Fibroblast of skin of right biceps (primary cell): ENCODE results near the gene ATXN3.
A peak's percentile ranks its signal among the peaks of the same experiment; 100 is the strongest.
"Not testable (repeated sequence)": the region's sequence is repeated elsewhere in the genome, so short reads cannot be mapped to it uniquely, and the experiment has no call there.

Experiments
- DNase-seq: peaks from one replicate; pipeline ENCODE4 v3.0.0-alpha.2; 2013

ATXN3 gene

DNA sequence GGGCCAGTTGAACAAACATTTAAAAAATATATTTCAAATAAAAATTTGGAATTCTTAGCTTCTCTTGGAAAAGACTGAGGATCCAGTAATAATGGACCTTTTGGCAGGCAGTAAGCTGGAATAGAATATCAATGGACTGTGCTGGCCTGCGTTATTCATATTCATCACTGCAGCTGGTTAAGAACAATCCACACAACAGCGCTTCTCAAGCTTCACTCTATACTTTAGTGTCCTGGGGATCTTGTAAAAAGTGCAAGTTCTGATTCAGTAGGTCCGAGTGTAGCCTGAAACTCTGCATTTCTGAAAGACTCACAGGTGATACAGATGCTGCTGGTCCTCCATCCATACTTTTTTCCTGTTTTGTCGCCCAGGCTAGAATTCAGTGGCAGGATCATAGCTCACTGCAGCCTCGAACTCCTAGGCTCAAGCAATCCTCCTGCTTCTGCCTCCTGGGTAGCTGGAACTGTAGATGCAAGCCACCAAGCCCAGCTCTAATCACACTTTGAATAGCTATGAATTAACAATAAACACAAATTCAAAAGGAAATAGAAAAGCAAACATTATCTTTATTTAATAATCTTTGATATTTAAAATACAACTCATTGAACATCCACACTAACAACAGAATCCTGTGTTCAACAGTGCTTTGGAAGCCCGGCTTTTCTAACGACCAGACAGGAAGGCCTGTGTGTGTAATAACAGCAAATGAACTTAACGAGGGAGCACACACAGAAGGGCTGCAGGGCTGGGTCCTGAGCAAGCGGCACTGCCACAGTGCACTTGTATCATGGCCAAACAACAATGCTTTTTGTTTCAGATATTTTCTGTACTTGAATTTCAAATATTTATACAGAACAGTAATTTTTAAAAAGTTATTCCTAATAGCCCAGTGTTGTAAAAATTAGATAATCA, 48.1 kb downstream of the ATXN3 start:
- DNase-seq = no peak

DNA sequence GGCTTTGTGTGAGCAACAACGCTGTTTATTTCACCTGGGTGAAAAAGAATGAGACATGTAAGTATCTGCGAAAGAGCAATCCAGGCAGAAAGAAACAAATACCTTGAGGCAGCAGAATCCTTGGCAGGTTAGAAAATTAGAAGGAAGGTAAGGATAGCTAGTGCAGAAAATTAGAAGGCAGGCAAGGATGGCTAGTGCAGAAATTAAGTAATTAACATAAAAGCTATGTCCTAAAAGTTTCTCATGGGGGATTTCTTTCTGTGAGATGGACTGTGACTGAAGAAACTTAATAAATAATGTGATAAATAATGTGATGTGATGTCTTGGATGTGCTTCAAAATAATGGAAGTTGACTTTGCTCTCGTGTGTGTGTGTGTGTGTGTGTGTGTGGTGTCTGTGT, 56.6 kb downstream of the ATXN3 start:
- no peak for DNase-seq

DNA sequence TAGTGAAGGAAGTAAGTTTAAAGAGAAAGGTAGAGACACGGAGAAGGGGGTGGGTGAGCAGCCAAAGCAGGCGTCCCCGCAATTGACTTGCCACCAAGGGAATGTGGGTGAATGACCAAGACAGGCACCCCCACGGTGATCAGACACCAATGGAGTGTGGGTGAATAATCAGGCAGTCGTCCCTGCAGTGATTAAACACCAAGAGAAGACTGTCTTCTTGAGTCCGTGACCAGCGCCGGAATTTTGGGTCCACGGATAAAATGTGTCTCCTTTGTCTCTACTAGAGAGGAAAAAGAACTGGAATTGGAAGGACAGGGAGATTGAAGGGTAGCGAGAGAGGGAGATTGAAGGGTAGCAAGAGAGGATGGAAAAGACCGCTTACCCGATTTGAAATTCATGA, 57.2 kb downstream of the ATXN3 start:
- not testable (repeated sequence) for DNase-seq

DNA sequence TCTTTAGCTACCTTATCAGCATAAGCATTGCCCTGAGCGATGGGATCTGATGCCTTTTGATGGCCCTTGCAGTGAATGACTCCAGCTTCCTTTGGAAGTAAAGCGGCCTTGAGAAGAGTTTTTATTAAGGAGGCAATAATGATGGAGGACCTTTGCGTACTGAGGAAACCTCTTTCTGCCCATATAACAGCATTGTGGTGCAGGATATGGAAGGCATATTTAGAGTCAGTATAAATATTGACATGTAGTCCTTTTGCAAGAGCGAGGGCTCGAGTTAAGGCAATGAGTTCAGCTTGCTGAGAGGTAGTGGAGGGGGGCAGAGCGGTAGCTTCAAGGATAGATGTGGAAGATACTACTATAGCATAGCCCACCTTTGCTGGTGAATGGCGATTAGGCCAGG, 60.5 kb downstream of the ATXN3 start:
- DNase-seq = not testable (repeated sequence)

DNA sequence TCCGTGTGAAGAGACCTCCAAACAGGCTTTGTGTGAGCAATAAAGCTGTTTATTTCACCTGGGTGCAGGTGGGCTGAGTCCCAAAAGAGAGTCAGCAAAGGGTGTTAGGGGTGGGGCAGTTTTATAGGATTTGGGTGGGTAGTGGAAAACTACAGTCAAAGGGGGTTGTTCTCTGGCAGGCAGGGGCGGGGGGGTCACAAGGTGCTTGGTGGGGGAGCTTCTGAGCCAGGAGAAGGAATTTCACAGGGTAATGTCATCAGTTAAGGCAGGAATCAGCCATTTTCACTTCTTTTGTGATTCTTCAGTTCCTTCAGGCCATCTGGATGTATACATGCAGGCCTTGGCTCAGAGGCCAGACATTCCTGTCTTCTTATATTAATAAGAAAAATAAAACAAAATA, 64.6 kb downstream of the ATXN3 start:
- DNase-seq = not testable (repeated sequence)

DNA sequence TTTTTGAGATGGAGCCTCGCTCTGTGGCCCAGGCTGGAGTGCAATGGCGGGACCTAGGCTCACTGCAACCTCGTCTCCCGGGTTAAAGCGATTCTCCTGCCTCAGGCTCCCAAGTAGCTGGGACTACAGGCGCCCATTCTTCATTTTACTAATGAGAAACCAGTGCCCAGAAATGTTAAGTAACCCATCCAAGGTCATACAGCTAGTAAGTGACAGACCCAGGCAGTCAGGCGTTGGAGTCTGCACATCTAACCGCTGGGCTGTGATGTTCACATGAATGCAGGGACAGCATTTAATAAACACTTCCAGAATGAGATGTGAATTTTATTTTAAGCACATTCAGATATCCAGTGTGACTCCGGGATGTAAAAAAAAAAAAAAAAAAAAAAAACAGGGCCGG, 65.2 kb downstream of the ATXN3 start:
- no peak for DNase-seq

DNA sequence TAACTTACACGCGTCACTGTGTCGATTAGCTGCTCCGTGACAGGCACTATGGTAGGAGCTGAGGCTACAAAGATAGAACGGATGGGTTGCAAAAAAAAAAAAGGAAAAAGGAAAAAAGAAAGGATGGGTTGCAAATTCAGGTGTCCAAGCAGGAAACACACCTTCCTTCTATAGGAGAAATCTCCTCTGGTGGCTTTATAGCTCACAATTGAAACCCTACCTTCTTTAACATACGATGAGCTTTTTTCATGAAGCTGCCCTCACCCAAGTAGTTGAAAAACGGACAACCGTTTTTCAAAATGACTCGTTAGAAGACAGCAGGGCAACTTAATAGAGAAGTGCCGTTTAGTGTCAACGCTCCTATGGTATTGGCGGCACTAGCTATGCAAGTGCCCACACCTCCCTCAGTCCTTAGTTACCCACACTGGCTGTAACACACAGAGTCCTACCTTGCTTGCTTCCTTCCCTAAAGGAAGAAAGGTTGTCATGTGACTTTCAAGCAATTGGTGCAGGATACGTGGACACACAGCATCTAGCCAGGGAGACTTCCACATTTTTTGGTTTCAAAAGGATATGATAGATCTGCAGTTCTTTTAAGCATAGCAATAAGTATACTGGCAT, 65.8 kb downstream of the ATXN3 start:
- DNase-seq = peak; percentile 29

DNA sequence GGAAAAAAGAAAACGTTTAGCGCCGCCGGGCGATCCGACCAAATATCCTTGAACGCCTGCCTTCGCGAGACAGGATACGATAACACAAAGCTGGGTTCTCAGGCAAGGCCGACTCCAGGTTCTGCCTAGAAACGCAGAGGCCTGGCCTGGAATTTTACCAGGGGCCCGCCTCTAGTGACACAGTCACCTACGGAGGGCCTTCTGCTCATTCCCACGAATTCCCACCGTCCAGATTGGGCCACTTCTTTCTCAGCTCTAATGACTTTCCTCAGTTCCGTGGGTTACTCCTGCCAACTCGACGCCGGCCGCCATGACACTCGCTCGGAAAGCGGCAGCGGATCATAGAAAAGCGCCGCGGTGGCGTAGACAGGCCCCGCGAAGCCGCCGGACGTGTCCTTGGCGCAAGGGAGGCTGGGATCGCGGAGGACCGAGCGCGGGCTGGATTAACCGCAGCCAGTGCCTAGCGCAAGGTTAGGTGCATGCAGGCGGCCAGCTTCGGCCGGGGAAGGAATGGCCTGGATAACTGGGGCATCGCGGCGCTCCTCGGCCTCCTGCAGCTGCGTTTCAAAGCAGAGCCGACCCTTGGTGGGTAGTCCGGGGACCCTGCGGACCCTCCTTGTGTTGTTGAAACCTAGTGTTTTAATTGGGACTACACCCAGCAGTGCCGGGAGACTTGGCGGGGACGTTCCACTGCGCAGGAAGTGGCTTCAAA, 66.5 kb downstream of the ATXN3 start, which contains the start of gene TRIP11:
TRIP11 (minus strand) TSS at position 341 of the 712 bp plus-strand sequence. CDS start 374 bp downstream, outside the sequence.
- peak; percentile 93 for DNase-seq

DNA sequence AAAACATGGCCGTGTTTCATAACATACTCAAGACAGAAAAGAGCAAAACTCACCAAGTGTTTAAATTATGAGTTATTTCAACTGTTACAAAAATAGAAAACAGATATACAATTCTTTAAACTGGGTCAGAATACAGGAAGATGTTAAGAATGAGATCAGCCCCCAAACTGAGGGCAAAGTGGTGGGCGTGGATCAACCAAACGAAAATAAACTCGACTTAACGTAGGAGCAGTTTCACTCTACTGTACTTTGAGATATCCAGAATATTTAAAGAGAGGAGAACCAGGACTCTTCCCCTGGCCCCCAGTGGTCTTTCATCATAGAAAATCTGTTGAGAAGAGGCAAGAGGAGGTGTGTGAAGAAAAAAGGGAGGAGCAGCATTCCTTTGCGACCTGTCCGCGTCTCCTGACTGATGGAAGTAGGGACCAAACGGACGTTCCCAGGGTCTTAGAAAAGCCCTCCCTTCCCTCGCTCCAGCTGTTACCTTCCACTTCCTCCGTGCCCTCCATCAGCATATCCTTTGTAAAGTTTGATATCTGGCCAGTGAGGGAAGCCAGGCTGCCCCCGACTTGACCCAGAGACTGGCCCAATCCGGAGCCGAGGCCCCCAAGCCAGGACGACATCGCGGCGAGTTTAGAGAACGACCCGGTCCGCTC, 67.2 kb downstream of the ATXN3 start:
- DNase-seq = peak; percentile 78

DNA sequence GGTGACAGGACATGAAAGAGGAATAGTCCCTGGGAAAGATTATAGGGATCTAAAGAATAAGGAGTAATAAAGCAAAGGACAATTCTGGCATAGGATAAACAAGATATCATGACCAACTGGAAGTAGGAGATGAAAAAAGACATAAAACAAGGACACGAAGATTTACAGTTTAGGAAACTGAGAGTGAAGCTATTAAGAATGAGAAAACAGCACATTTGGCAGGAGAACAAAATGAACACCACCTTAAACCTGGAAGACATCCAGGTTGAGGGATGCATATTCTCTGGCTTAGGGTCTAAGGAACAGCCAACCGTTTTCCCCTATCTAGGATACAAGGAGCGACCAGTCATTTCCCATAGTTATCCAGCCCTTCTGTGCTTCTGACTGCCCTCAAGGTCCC, 68.4 kb downstream of the ATXN3 start:
- peak; percentile 2 for DNase-seq

DNA sequence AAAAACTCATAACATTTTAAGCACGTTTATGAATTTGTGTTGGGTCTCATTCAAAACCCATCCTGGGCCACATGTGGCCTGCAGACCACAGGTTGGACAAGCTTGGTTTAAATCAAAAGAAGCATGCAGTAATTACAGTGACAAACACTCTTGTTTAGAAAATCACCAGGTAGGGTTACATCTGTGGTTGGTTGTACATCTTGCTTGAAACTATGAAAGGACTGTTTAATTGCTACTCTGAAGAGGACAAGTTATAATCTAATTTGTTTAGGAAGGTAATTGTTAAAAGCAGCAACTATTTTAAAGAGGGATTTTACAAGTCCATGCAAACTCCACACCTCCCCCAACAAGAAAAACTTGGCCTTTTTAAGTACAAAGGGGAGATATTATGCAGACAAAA, 70.5 kb downstream of the ATXN3 start:
- no peak for DNase-seq

DNA sequence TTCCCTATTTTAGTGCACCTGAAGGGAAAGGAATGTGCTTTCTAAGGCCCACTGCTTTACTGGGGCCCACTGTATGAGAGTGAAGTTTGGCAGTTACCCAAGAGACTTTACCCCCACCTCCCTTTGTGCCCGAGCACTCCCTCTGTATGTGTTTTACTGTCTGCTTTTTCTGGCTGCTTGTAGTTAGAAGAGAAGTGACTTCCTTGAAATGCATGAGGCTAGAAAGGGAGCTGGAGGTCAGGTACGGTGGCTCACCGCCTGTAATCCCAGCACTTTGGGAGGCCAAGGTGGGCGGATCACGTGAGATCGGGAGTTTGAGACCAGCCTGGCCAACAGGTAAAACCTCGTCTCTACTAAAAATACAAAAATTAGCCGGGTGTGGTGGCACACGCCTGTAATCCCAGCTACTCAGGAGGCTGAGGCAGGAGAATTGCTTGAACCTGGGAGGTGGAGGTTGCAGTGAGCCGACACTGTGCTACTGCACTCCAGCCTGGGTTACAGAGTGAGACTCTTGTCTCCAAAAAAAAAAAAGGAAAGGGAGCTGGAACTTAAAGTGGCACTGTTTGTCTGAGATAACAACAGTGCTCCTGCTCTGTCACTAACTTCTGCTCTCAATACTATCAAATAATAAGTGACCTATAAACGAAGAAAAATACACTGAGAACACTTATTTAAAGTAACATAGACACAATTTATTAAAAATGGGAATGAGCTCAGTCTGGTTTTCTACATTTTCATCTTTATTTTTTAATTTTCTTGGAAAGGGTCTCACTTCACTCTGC, 72.3 kb downstream of the ATXN3 start:
- DNase-seq = no peak

DNA sequence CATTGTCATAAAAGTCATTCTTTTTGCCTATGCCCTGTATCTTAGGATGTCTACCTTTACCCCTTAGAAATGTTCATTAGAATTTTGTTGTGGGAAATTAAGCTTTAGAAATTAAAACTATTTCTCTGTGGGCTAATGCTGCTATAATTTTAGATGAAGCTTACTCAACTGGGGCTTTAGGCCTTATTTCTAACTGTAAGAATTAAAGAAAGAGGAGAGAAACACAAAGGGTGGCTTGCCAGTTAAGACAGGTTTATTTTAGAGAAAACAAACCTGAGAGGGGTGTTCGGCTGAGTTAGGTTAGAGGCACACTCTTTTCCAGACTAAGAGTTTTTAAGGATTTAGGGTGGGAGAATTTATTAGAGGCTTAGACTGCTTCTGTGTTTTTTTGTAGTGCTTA, 72.9 kb downstream of the ATXN3 start:
- no peak for DNase-seq

DNA sequence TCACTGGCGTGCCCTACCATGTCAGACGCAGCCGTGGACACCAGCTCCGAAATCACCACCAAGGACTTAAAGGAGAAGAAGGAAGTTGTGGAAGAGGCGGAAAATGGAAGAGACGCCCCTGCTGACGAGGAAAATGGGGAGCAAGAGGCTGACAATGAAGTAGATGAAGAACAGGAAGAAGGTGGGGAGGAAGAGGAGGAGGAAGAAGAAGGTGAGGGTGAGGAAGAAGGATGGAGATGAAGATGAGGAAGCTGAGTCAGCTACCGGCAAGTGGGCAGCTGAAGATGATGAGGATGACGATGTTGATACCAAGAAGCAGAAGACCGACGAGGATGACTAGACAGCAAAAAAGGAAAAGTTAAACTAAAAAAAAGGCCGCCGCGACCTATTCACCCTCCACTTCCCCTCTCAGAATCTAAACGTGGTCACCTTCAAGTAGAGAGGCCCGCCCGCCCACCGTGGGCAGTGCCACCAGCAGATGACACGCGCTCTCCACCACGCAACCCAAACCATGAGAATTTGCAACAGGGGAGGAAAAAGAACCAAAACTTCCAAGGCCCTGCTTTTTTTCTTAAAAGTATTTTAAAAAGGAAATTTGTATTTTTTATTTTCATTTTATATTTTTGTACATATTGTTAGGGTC, 79.7 kb downstream of the ATXN3 start:
- DNase-seq = no peak

DNA sequence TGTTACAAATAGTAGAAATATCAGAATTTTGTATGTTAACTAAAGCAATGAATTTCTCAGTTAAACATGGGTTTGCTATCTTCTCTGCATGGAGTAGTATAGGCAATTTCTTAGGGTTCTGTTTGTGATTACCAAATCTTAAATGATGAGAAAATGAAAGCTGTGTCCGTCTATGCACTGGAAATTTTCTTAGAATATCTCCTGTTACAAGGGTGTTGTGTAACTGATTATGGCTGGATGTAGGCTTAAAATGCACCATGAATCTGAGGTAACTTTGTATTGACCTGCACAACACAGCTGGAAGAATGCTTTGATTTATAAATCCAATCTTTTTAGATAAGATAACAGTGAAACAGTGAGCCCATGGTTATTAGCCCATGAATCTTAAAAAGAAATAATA, 84.3 kb downstream of the ATXN3 start:
- DNase-seq = no peak

DNA sequence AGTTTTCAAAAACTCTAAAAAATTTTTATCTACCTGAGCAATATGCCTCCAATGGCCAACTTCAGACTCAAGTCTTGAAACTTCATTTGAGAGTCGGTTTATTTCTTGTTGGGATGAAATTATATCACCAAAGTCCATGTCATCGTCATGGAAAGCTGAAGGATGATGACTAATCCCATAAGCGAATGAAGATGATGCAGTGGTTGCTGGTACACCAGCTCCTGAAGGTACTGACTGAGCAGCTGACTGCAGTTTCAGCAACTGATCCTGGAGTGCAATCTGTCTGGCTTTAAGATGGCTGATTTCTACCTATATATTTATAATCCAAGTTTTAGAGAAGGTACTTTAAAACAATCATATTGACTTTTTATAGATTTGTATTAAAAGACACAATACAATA, 84.9 kb downstream of the ATXN3 start:
- DNase-seq = no peak

DNA sequence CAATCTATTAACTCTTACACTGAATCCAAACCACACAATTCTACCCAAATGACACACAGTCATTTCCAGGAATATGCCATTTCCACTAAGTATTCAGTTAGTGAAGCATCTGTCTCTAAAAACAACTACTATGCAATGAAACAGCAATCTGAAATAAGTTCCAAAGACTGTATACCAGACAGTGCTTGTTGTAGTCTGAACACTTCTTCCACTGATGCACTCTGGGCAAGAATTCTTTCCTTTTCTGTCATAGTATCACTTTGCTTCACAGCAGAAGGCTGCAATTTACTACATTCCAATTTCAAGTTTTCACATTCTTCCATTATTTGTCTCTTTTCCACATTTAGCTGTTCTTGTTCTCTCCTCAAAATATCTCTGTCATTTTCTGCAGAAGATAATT, 92.3 kb downstream of the ATXN3 start:
- DNase-seq = peak; percentile 8

DNA sequence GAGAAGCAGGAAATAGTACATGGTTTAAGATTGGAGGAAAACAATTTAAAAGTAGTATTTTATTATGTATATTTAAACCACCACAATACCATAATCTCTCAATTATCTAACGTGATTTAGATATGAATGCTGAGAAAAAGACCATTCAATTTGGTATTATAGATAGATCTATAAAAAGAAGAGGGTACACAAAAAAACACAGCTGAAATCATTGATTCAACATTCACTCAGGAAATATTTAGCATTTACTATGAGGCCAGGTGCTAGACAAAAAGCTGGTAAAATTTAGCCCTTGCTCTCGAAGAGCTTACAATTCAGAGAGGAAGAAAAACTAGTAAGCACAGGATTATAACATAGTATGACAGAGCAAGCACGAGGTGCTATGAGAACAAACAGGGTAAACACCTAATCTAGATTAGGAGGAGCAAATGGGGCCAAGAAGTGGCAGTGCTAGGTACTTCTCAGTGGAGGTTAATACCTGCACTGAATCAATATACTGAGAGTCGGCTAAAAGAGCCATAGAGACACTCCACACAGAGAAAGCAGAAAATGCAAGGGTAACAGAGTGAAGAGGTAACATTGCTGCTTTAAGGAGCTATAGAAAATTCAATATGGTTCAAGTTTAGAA, 94.1 kb downstream of the ATXN3 start:
- no peak for DNase-seq

DNA sequence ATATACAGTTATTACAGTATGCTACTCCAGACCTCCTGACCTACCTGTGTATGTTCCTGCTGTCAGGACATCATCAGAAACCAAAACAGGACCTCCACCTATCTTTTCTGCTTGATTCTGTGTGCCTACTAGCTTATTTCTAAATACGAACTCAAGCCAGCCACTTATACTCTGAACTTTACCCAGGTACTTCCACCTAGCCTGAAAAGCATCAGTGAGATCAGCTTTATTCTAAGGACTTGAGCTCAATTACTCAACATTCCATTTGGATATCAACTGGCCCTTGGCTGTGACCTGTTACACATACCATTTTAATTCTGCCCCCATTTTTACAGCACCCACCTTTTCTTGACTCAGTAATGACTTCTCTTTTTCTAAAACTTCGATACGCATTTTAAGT, 95.7 kb downstream of the ATXN3 start:
- DNase-seq = no peak

DNA sequence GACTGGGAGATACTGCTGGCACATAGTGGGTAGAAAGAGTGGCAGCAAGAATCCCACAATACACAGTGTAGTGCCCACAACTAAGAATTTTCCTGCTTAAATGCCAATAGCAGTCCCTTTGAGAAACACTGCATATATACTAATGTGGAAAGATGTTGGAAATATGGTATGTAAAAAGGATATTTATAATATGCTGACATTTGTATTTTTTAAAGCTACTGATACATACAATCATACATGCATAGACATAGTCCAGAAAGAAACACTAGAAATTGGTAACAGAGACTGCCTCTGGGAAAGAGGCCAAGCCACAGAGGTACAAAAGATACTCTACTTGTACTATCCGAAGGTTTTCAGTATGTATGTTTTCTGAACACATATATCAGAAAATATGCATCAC, 96.8 kb downstream of the ATXN3 start:
- DNase-seq = no peak
